OCI-LY3 (cell line): ENCODE measurements around the gene ST8SIA4.
"Not testable (repeated sequence)": the region's sequence is repeated elsewhere in the genome, so short reads cannot be mapped to it uniquely, and the experiment has no call there.

Experiments
- H2AFZ ChIP-seq: fragments of 200-600, 300-600 bp; shearing (Covaris generic); 2 replicates; pipeline ENCODE4 v1.6.0; 2014; ENCODE audit warnings: antibody characterized with exemption, low read depth, low read length
- H3K27ac ChIP-seq: fragments of 200-600, 300-600 bp; sonication (generic); 2 replicates; pipeline ENCODE4 v1.5.1; 2014; ENCODE audit warnings: mild to moderate bottlenecking, low read length, moderate library complexity, mixed read lengths
- H3K27me3 ChIP-seq: fragments of 200-600, 300-600 bp; sonication (generic); 2 replicates; pipeline ENCODE4 v1.6.1; 2014; ENCODE audit warnings: low read depth, low read length, mixed read lengths
- H3K36me3 ChIP-seq: fragments of 200-600, 300-600 bp; sonication (generic); replicated peaks from 2 replicates; pipeline ENCODE3; 2014; ENCODE audit warnings: low read depth, low read length, mixed read lengths
- H3K4me1 ChIP-seq: fragments of 300-600, 200-600 bp; sonication (generic); 2 replicates; pipeline ENCODE4 v1.6.1; 2014; ENCODE audit warnings: low read length, mixed read lengths
- H3K4me2 ChIP-seq: fragments of 200-600, 300-600 bp; sonication (generic); 2 replicates; pipeline ENCODE4 v1.6.1; 2014; ENCODE audit warnings: low read length, mixed read lengths
- H3K4me3 ChIP-seq: fragments of 300-600, 200-600 bp; sonication (generic); 2 replicates; pipeline ENCODE4 v1.5.1; 2014; ENCODE audit warnings: antibody characterized with exemption, mild to moderate bottlenecking, low read length, moderate library complexity
- H3K79me2 ChIP-seq: fragments of 300-600, 200-600 bp; shearing (Covaris generic); 2 replicates; pipeline ENCODE4 v1.6.1; 2014; ENCODE audit warnings: mild to moderate bottlenecking, low read length, mixed read lengths
- H3K9ac ChIP-seq: fragments of 300-600, 200-600 bp; shearing (Covaris generic); 2 replicates; pipeline ENCODE4 v1.6.0; 2014; ENCODE audit warnings: mild to moderate bottlenecking, low read length, moderate library complexity
- H3K9me3 ChIP-seq: fragments of 200-600, 300-600 bp; shearing (Covaris generic); 2 replicates; pipeline ENCODE4 v1.6.1; 2014; ENCODE audit warnings: low read length, mixed read lengths; ENCODE audit not compliant: insufficient read depth
- H4K20me1 ChIP-seq: fragments of 200-600, 300-600 bp; sonication (generic); 2 replicates; pipeline ENCODE4 v1.6.1; 2016; ENCODE audit warnings: low read length, mixed read lengths; ENCODE audit not compliant: insufficient read depth
- EZH2phosphoT487 ChIP-seq: fragments of 200-600 bp; shearing (Covaris generic); IDR thresholded peaks from 2 replicates; pipeline ENCODE4 v1.6.1; 2018; ENCODE audit warnings: antibody characterized with exemption, mixed run types, low read depth
- TF ChIP-seq, protein P1 (sequence below): fragments of 200-600, 300-600 bp; sonication (generic); IDR thresholded peaks from 2 replicates; pipeline ENCODE4 v1.5.1; 2014; ENCODE audit warnings: antibody characterized with exemption, low read length, low read depth

The ST8SIA4 gene

GRCh38 chr5:100787648-100788047 is 115.4 kb downstream of the ST8SIA4 start:
- H3K4me1 ChIP-seq: peaks cover 48% of the 10 kb centered on the region
- H3K4me3 ChIP-seq: no peak overlapping the region
- H3K9me3 ChIP-seq: no peaks in the 10 kb centered on the region
- TF ChIP-seq, protein P1, sequence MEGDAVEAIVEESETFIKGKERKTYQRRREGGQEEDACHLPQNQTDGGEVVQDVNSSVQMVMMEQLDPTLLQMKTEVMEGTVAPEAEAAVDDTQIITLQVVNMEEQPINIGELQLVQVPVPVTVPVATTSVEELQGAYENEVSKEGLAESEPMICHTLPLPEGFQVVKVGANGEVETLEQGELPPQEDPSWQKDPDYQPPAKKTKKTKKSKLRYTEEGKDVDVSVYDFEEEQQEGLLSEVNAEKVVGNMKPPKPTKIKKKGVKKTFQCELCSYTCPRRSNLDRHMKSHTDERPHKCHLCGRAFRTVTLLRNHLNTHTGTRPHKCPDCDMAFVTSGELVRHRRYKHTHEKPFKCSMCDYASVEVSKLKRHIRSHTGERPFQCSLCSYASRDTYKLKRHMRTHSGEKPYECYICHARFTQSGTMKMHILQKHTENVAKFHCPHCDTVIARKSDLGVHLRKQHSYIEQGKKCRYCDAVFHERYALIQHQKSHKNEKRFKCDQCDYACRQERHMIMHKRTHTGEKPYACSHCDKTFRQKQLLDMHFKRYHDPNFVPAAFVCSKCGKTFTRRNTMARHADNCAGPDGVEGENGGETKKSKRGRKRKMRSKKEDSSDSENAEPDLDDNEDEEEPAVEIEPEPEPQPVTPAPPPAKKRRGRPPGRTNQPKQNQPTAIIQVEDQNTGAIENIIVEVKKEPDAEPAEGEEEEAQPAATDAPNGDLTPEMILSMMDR: no peak
- TF ChIP-seq EZH2phosphoT487: no peak
- H3K4me2 ChIP-seq: peak overlapping the region; percentile 57; the same call in 1 of the 2 replicates
- no peaks in the 10 kb centered on the region for H4K20me1 ChIP-seq
- no peaks in the 10 kb centered on the region for H3K36me3 ChIP-seq
- no peak overlapping the region for H3K9ac ChIP-seq
- H2AFZ ChIP-seq: no peak overlapping the region
- no peaks in the 10 kb centered on the region for H3K27me3 ChIP-seq
- peak overlapping the region; percentile 65 for H3K27ac ChIP-seq
- H3K79me2 ChIP-seq: no peaks in the 10 kb centered on the region

DNA sequence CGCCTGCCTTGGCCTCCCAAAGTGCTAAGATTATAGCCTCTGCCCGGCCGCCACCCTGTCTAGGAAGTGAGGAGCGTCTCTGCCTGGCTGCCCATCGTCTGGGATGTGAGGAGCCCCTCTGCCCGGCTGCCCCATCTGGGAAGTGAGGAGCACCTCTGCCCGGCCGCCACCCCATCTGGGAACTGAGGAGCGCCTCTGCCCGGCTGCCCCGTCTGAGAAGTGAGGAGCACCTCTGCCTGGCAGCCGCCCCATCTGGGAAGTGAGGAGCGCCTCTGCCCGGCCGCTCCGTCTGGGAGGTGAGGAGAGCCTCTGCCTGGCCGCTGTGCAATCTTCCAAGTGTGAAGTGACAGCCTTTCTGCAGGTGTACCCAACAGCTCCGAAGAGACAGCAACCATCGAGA is 117.5 kb downstream of the ST8SIA4 start:
- peaks cover 55% of the 10 kb centered on the region for H3K4me1 ChIP-seq
- H2AFZ ChIP-seq: not testable (repeated sequence)

DNA sequence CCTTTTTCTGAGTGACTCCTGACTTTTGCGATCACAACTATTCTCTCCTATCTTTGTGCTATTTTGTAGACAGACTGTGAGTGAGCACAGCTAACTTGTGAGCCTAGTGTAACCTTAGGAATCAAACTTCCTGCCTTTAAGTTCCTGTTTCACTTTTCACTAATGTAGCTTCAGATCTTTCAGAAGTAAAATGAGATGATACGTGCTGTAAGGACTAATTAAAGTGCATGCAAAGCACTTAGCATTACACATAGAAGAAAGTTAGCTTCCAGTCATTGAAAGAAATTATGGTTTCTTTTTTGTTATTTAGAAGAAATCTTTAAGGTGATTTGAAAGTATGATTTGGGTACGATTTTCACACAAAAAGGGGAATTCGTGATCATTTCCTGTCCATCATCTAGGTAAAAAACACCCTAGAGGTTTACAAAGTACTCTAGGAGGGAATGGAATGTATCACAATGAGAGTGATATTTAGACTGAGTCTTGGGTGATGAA is 122.7 kb downstream of the ST8SIA4 start:
- H3K9me3 ChIP-seq: no peaks in the 10 kb centered on the region
- TF ChIP-seq, protein P1: no peak
- no peak for TF ChIP-seq EZH2phosphoT487
- peak overlapping the region; percentile 81 for H3K9ac ChIP-seq
- no peaks in the 10 kb centered on the region for H3K36me3 ChIP-seq
- H3K4me2 ChIP-seq: peak overlapping the region; percentile 92
- peaks cover 73% of the 10 kb centered on the region for H3K4me1 ChIP-seq
- peak overlapping the region; percentile 62 for H3K4me3 ChIP-seq
- no peaks in the 10 kb centered on the region for H3K27me3 ChIP-seq
- H3K79me2 ChIP-seq: no peaks in the 10 kb centered on the region
- no peak overlapping the region for H2AFZ ChIP-seq
- no peaks in the 10 kb centered on the region for H4K20me1 ChIP-seq
- H3K27ac ChIP-seq: peak overlapping the region; percentile 100

More for the DNA sequence above, 117.5 kb downstream of the ST8SIA4 start:
- not testable (repeated sequence) for H3K9ac ChIP-seq, H3K4me3 ChIP-seq, H3K79me2 ChIP-seq, H3K36me3 ChIP-seq, H3K27me3 ChIP-seq, H3K9me3 ChIP-seq, H3K4me2 ChIP-seq, H3K27ac ChIP-seq, H4K20me1 ChIP-seq

GRCh38 chr5:100779669-100780375 is 123.3 kb downstream of the ST8SIA4 start:
- H3K4me1 ChIP-seq: peaks cover 79% of the 10 kb centered on the region
- no peaks in the 10 kb centered on the region for H3K79me2 ChIP-seq
- H3K4me2 ChIP-seq: peak overlapping the region; percentile 92
- H3K27me3 ChIP-seq: no peaks in the 10 kb centered on the region
- H3K36me3 ChIP-seq: no peaks in the 10 kb centered on the region
- H3K9me3 ChIP-seq: no peaks in the 10 kb centered on the region
- H3K4me3 ChIP-seq: peak overlapping the region; percentile 62
- no peak overlapping the region for H2AFZ ChIP-seq
- no peaks in the 10 kb centered on the region for H4K20me1 ChIP-seq
- peak overlapping the region; percentile 100 for H3K27ac ChIP-seq
- peak overlapping the region; percentile 81 for H3K9ac ChIP-seq
- no peak for TF ChIP-seq EZH2phosphoT487

DNA sequence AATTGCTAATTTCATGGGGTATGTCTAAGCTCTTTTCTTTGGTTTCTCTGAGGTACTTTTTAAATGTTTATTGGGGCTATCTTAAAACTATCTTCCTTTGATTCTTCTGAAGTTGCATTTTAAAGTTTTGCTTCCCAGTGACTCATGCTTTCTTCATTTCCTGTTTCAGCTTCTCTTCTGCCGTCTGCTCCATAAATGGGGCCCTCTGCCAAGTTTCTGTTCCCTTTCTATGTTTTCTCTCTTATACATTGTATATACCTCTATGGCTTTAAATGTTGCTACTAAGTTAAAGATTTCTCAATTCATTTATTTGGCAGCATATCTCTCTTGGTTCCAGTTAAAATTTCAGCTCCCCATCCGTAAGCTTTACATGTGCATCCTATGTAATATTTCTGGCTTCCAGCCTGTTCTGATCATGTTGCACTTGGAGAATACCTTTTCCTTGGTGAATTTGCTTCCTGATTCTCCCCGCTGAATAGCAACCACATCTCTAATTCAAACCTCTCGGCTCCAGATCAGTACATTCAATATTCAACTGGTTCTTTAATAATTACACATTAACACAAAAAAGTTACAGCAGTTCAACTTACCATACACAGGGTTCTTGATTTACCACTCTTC is 125.3 kb downstream of the ST8SIA4 start:
- peak overlapping the region; percentile 92 for H3K4me2 ChIP-seq
- no peaks in the 10 kb centered on the region for H3K79me2 ChIP-seq
- TF ChIP-seq EZH2phosphoT487: no peak
- TF ChIP-seq, protein P1: no peak
- peak overlapping the region; percentile 81 for H3K9ac ChIP-seq
- no peak overlapping the region for H2AFZ ChIP-seq
- no peaks in the 10 kb centered on the region for H4K20me1 ChIP-seq
- peaks cover 82% of the 10 kb centered on the region for H3K4me1 ChIP-seq
- no peaks in the 10 kb centered on the region for H3K9me3 ChIP-seq
- no peaks in the 10 kb centered on the region for H3K27me3 ChIP-seq
- H3K27ac ChIP-seq: peak overlapping the region; percentile 100
- no peaks in the 10 kb centered on the region for H3K36me3 ChIP-seq
- H3K4me3 ChIP-seq: peak overlapping the region; percentile 64
